KMS-11 (cell line): Measurements from ENCODE around the gene PDZRN3.

ENCODE experiments used
- H2AFZ ChIP-seq: fragments of 200-600 bp; sonication (generic); 2 replicates; pipeline ENCODE4 v1.6.1; 2016; ENCODE audit warnings: antibody characterized with exemption, mixed run types, low read depth
- H3K27ac ChIP-seq: fragments of 200-600 bp; sonication (generic); 2 replicates; pipeline ENCODE4 v1.6.1; 2016; ENCODE audit warnings: mild to moderate bottlenecking, mixed run types
- H3K27me3 ChIP-seq: fragments of 200-600 bp; sonication (generic); 2 replicates; pipeline ENCODE4 v1.6.1; 2017; ENCODE audit warnings: mild to moderate bottlenecking, low read depth, mixed run types, moderate library complexity; ENCODE audit not compliant: insufficient read depth
- H3K36me3 ChIP-seq: fragments of 200-600 bp; sonication (generic); 2 replicates; pipeline ENCODE4 v1.6.1; 2017; ENCODE audit warnings: mild to moderate bottlenecking, mixed run types; ENCODE audit not compliant: insufficient read depth
- H3K4me1 ChIP-seq: fragments of 200-600 bp; sonication (generic); 2 replicates; pipeline ENCODE4 v1.6.1; 2016; ENCODE audit warnings: mild to moderate bottlenecking, low read depth, mixed run types; ENCODE audit not compliant: poor library complexity, severe bottlenecking
- H3K4me2 ChIP-seq: fragments of 200-600 bp; sonication (generic); 2 replicates; pipeline ENCODE4 v1.7.0; 2016; ENCODE audit warnings: mild to moderate bottlenecking, mixed run types
- H3K4me3 ChIP-seq: fragments of 200-600 bp; sonication (generic); IDR thresholded peaks from 2 replicates; pipeline ENCODE4 v1.6.1; 2017; ENCODE audit warnings: low read depth, low read length, mixed read lengths; ENCODE audit not compliant: insufficient read depth
- H3K79me2 ChIP-seq: fragments of 200-600 bp; sonication (generic); 2 replicates; pipeline ENCODE4 v1.6.1; 2016; ENCODE audit warnings: low read depth, mixed run types; ENCODE audit not compliant: insufficient read depth
- H3K9ac ChIP-seq: fragments of 200-600 bp; sonication (generic); 2 replicates; pipeline ENCODE4 v1.6.1; 2016; ENCODE audit warnings: mild to moderate bottlenecking, mixed run types
- H4K20me1 ChIP-seq: fragments of 200-600 bp; sonication (generic); 2 replicates; pipeline ENCODE4 v1.6.1; 2016; ENCODE audit warnings: mild to moderate bottlenecking, mixed run types; ENCODE audit not compliant: insufficient read depth
- TF ChIP-seq, protein P1 (sequence below): fragments of 200-600 bp; sonication (generic); conservative IDR thresholded peaks from 2 replicates; pipeline ENCODE4 v1.6.1; 2017; ENCODE audit warnings: low read depth, mild to moderate bottlenecking, antibody characterized with exemption, low read length, moderate library complexity, mixed read lengths

The PDZRN3 gene

DNA sequence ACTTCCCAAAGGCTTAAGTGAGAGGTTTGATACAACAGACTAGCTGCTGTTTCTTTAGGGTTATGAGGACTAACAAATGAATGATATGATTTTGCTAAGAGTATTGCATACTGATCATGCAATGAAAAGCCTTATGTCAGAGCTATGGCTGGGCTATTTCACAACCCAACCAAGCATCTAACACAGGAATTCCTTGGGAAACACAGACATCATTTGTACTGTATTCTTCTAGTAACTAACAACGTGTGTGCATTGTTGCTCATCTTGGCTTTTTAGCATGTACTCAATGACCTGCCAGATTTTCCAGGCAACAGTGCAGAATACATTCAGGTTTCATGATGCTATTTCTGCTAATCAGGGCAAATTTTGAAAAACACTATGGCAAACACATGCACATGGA lies 19.3 kb downstream of the PDZRN3 start:
- Histone ChIP-seq H3K27me3 (no peaks in the 10 kb centered on the region), H2AFZ (no peak overlapping the region), H3K4me2 (no peak overlapping the region), H3K4me3 (no peak overlapping the region), H4K20me1 (no peaks in the 10 kb centered on the region), H3K79me2 (no peaks in the 10 kb centered on the region), H3K4me1 (no peaks in the 10 kb centered on the region), H3K27ac (no peak overlapping the region), H3K9ac (no peak overlapping the region), H3K36me3 (no peaks in the 10 kb centered on the region)
- TF ChIP-seq, protein P1, sequence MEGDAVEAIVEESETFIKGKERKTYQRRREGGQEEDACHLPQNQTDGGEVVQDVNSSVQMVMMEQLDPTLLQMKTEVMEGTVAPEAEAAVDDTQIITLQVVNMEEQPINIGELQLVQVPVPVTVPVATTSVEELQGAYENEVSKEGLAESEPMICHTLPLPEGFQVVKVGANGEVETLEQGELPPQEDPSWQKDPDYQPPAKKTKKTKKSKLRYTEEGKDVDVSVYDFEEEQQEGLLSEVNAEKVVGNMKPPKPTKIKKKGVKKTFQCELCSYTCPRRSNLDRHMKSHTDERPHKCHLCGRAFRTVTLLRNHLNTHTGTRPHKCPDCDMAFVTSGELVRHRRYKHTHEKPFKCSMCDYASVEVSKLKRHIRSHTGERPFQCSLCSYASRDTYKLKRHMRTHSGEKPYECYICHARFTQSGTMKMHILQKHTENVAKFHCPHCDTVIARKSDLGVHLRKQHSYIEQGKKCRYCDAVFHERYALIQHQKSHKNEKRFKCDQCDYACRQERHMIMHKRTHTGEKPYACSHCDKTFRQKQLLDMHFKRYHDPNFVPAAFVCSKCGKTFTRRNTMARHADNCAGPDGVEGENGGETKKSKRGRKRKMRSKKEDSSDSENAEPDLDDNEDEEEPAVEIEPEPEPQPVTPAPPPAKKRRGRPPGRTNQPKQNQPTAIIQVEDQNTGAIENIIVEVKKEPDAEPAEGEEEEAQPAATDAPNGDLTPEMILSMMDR: no peak

DNA sequence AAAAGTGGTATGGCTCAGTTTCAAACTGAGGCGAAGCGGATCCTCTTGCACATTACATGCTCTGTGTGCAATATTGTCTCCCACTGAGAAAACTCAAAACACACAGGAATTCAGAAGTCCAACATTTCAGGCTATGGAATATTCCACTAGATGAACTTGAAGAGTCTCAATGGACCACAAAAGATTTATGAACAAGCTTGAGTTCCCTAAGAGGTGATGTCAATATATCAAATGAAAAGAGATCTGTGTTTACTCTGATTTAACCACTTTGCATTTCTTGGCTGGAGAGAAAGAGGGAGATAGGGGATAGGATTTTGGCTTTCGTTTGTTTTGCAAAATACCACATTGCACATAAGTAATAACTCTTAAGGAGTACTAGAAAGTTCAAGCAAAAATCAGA lies 20.3 kb downstream of the PDZRN3 start:
- Histone ChIP-seq H3K4me3 (no peak overlapping the region), H3K79me2 (no peaks in the 10 kb centered on the region), H3K36me3 (no peaks in the 10 kb centered on the region), H2AFZ (no peak overlapping the region), H3K4me1 (no peaks in the 10 kb centered on the region), H3K4me2 (no peak overlapping the region), H3K9ac (no peak overlapping the region), H3K27ac (no peak overlapping the region), H4K20me1 (no peaks in the 10 kb centered on the region), H3K27me3 (no peaks in the 10 kb centered on the region)
- TF ChIP-seq, protein P1: no peak

DNA sequence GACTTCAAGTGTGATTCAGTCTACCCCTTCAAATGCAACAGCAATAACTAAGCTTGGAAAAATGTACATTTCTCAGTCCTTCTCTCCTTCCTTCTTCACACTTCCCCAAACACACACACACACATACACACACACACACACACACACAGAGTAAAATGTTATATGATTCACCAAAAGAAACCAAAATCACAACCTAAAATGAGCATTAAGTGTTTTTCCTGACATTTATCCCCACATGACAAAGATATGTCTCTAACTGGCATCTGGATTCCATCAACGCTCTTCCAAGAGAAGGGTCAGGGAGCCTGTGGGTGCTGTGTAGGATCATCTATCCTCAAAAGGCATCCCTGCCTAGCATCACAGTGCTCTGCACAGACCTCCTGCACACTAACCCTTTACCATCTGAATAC lies 21.0 kb downstream of the PDZRN3 start:
- no peak overlapping the region for H3K4me2 ChIP-seq
- H3K27me3 ChIP-seq: no peaks in the 10 kb centered on the region
- no peaks in the 10 kb centered on the region for H3K4me1 ChIP-seq
- H3K36me3 ChIP-seq: no peaks in the 10 kb centered on the region
- TF ChIP-seq, protein P1: no peak
- no peak overlapping the region for H3K27ac ChIP-seq
- no peaks in the 10 kb centered on the region for H3K79me2 ChIP-seq
- no peak overlapping the region for H2AFZ ChIP-seq
- no peak overlapping the region for H3K4me3 ChIP-seq
- no peaks in the 10 kb centered on the region for H4K20me1 ChIP-seq
- no peak overlapping the region for H3K9ac ChIP-seq

DNA sequence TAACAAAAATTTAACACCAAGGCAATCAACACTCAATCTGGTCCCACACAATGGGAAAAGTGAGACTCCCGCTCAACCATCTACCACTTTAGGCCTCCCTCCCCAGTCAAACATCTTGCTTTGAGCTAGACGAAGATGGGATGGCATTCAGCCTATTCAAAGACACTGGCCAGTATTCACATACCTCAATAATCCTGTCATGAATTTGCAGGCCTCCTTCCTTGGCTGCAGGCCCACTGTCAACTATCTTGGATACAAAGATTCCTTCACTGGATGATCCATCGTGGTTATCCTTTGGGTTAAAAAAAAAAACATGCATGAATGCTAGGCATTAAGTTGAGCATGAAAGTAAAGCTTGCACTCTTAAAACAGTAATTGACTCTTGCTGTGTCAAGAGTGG lies 22.6 kb downstream of the PDZRN3 start:
- no peaks in the 10 kb centered on the region for H3K36me3 ChIP-seq
- TF ChIP-seq, protein P1: no peak
- no peak overlapping the region for H3K9ac ChIP-seq
- no peaks in the 10 kb centered on the region for H3K4me1 ChIP-seq
- H4K20me1 ChIP-seq: no peaks in the 10 kb centered on the region
- no peak overlapping the region for H3K4me3 ChIP-seq
- H3K27ac ChIP-seq: no peak overlapping the region
- no peak overlapping the region for H3K4me2 ChIP-seq
- H3K27me3 ChIP-seq: no peaks in the 10 kb centered on the region
- H2AFZ ChIP-seq: no peak overlapping the region
- H3K79me2 ChIP-seq: no peaks in the 10 kb centered on the region
